Thyroid gland (tissue), 4 donors: ENCODE measurements around the gene MSX1. TPM values are rescaled to one million over a fixed set of nuclear protein-coding genes. Genes with fewer than 3 reads are reported as not detected.
A peak's percentile ranks its signal among the peaks of the same experiment; 100 is the strongest.

Source experiments
- DNase-seq, 2 donors: peaks; one replicate each; pipeline ENCODE4 v3.0.0-alpha.2; 2019
- H3K27ac ChIP-seq, 3 donors: fragments of 200-600 bp; sonication (generic); 1 replicate in 2 of 3; 2 replicates in 1 of 3; pipeline ENCODE4 v1.5.1; 2016 to 2019; ENCODE audit warnings: mild to moderate bottlenecking in 1 of 3, moderate library complexity in 1 of 3
- H3K27me3 ChIP-seq: fragments of 200-600 bp; sonication (generic); one replicate; pipeline ENCODE4 v1.5.1; 2019
- H3K36me3 ChIP-seq, 2 donors: fragments of 200-600 bp; sonication (generic); one replicate each; pipeline ENCODE4 v1.5.1; 2016 to 2019
- H3K4me1 ChIP-seq, 2 donors: fragments of 200-600 bp; sonication (generic); one replicate each; pipeline ENCODE4 v1.5.1; 2017 to 2019
- H3K4me3 ChIP-seq, 3 donors: fragments of 200-600 bp; sonication (generic); replicated peaks in 1 of 3; 1 replicate in 2 of 3; 2 replicates in 1 of 3; pipeline ENCODE4 v1.5.1; 2016; ENCODE audit warnings: mild to moderate bottlenecking in 1 of 3
- H3K9me3 ChIP-seq: fragments of 200-600 bp; sonication (generic); one replicate; pipeline ENCODE4 v1.5.1; 2017
- POLR2A ChIP-seq, 2 donors: fragments of 450-650 bp; IDR thresholded peaks; one replicate each; pipeline ENCODE4 v1.6.1; 2017; ENCODE audit warnings: antibody characterized with exemption in 2 of 2, mild to moderate bottlenecking in 2 of 2, moderate library complexity in 1 of 2
- WGBS, 2 donors: methylation state at CpG; one replicate each; pipeline ENCODE4 v1.1.5; 2017; 5-methylcytosine and 5-hydroxymethylcytosine counted together
- intact Hi-C: fragments of 100-400 bp; cut with DNase I; formaldehyde crosslinking; loops from one replicate; pipeline ENCODE4 v1.15.1; 2023
- total RNA-seq, 4 donors: library from RNA; depleted of rRNA; stranded (reverse); fragments of >200 nt; gene quantifications; one replicate each; pipeline ENCODE4 v1.2.3, GENCODE V29; 2016
- TF ChIP-seq, protein P1 (sequence below), 6 experiments: fragments of 200-600 bp in 3 of 6; fragments of 450-650 bp in 3 of 6; sonication (generic) in 3 of 6; IDR thresholded peaks; one replicate each; pipeline ENCODE4 v1.5.1; 2016 to 2019; ENCODE audit warnings: antibody characterized with exemption in 6 of 6, mild to moderate bottlenecking in 2 of 6, inconsistent platforms in 1 of 6, moderate library complexity in 1 of 6

The MSX1 gene
- total RNA-seq: 10 to 100 TPM in 3 of 4 donors, 1 to 10 TPM in 1; 5.0 to 20.8 (median 12.9) TPM

DNA sequence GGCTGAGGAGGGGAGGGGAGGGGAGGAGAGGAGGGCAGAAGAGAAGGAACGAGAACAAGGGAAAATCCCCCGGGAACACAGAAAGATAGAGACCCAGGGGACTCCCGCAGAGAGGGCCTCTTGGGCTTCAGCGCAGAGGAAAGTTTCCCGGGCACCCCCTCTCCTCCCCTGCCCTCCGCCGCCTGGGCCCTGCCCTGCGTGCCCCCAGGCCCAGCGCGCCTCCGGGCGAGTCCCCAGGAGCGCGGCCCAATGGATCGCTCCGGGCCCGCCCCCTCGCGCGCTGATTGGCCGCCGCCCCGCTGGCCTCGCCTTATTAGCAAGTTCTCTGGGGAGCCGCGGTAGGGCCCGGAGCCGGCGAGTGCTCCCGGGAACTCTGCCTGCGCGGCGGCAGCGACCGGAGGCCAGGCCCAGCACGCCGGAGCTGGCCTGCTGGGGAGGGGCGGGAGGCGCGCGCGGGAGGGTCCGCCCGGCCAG is at the start of gene MSX1:
TSS of gene MSX1 (plus strand) at position 341 of the 474 bp plus-strand sequence. CDS start 235 bp downstream, outside the sequence.
- peak; percentile 88 to 90 for DNase-seq
- Histone ChIP-seq H3K4me1 (peaks cover 13 to 29% of the 10 kb centered on the region in 2 donors), H3K27me3 (peaks cover 45% of the 10 kb centered on the region), H3K9me3 (no peaks in the 10 kb centered on the region), H3K4me3 (peak within 1 kb of the TSS; percentile 45 to 58 (median 53)), H3K36me3 (no peaks in the 10 kb centered on the region), H3K27ac (peak within 1 kb of the TSS; percentile 9 to 50 (median 21))
- intact Hi-C loops: no loop called here
- peak in 1 of 2 donors; percentile 87 for TF ChIP-seq POLR2A (IDR thresholded peaks at IDR 0.05)
- TF ChIP-seq, protein P1, sequence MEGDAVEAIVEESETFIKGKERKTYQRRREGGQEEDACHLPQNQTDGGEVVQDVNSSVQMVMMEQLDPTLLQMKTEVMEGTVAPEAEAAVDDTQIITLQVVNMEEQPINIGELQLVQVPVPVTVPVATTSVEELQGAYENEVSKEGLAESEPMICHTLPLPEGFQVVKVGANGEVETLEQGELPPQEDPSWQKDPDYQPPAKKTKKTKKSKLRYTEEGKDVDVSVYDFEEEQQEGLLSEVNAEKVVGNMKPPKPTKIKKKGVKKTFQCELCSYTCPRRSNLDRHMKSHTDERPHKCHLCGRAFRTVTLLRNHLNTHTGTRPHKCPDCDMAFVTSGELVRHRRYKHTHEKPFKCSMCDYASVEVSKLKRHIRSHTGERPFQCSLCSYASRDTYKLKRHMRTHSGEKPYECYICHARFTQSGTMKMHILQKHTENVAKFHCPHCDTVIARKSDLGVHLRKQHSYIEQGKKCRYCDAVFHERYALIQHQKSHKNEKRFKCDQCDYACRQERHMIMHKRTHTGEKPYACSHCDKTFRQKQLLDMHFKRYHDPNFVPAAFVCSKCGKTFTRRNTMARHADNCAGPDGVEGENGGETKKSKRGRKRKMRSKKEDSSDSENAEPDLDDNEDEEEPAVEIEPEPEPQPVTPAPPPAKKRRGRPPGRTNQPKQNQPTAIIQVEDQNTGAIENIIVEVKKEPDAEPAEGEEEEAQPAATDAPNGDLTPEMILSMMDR (IDR thresholded peaks at IDR 0.05): no peak
- 1% methylated on average over 14 to 21 of the region's 44 CpGs for WGBS, 2 donors

DNA sequence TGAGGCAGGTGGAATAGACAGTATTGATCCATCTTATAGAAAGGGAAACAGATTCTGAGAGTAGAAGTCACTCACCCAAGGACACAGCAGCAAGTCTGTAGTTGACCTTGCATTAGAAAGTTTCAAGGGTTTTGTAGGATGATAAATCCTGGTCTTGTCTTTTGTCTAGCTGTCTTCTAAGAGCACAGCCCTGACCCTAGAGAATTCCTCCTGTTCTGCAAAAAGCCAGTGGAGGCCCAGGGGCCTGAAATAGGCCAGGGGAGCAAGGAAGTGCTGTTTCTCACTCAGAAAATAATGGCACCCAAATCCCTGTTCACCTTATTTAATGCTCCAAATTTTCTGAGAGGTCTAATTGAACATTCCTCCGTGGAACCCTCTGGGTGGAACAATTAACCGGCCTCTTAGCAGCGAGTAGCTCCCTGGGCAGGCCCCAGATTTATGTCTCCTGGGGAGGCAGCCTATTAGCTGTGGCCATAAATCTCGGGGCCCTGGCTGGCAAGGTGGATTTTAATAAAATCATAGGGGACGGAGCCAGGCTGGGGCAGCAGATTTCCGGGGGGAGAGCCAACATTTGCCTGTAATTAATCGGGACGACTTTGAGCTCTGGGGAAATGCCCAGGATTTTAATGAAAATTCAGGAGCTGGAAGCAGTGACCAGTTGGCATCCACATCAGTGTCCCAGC is 49.2 kb upstream of the MSX1 start:
- no peak overlapping the region for H3K27ac ChIP-seq
- WGBS, 2 donors: 83 to 85% methylated on average over 8 of the region's 8 CpGs
- no peaks in the 10 kb centered on the region for H3K27me3 ChIP-seq
- no peak for DNase-seq
- no peaks in the 10 kb centered on the region for H3K36me3 ChIP-seq
- intact Hi-C loops: no loop called here
- TF ChIP-seq POLR2A (IDR thresholded peaks at IDR 0.05): no peak
- TF ChIP-seq, protein P1 (IDR thresholded peaks at IDR 0.05): no peak
- no peaks in the 10 kb centered on the region for H3K4me1 ChIP-seq
- H3K9me3 ChIP-seq: no peaks in the 10 kb centered on the region
- H3K4me3 ChIP-seq: no peak overlapping the region

DNA sequence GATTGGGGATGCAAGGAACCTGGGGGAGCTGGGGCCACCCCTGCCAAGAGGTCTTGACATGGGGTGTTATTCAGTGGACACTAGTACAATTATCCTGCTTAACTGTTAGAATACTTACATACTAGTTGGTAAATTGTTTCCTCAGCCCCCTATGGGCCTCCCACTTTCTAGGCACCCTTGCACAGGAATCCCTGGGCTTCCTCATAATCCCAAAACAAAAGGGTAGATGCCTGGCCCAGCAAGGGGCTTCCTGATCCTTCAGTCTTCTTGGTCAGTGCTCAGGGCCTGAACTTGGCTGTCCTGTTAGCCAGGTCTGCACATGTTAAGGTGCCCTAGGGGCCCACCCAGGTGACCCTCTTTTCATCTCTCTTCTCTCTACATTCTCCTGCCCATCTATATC is 48.7 kb upstream of the MSX1 start:
- H3K27me3 ChIP-seq: no peaks in the 10 kb centered on the region
- DNase-seq: no peak
- H3K4me1 ChIP-seq: no peaks in the 10 kb centered on the region
- no peaks in the 10 kb centered on the region for H3K36me3 ChIP-seq
- no peak overlapping the region for H3K4me3 ChIP-seq
- no peaks in the 10 kb centered on the region for H3K9me3 ChIP-seq
- intact Hi-C loops: no loop called here
- H3K27ac ChIP-seq: no peak overlapping the region
- TF ChIP-seq POLR2A (IDR thresholded peaks at IDR 0.05): no peak
- TF ChIP-seq, protein P1 (IDR thresholded peaks at IDR 0.05): no peak

DNA sequence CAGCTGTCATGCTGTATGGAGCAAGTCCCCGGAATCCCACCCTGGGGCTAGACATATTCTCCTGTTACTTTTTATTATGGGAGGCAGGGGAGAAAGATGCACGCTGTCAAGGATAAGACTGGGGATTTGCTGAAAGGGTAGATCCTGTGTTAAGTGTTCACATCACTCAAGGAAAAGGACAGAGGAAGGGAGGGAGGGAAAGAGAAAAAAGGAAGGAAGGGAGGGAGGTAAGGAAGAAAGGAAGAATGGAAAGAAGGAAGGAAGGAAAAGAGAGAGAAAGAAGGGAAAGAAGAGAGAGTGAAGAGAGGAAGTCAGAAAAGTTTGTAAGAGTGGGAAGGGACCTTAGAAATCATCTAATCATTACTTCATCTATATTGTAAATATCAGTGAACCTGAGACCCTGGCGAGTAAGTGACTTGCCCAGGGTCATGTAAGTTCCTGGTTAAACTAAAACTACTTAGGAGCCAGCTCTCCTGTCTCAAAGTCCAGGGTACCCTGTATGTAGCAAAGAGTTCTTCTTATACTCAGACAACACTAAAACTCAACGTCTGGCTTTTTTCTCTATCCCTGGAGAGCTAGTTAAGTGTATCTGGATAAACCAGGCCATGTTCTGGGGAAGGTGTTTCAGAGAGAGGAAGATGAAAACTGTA is 47.2 kb upstream of the MSX1 start:
- intact Hi-C loops: no loop called here
- Histone ChIP-seq H3K27ac (no peak overlapping the region), H3K4me1 (no peaks in the 10 kb centered on the region), H3K36me3 (no peaks in the 10 kb centered on the region), H3K27me3 (no peaks in the 10 kb centered on the region), H3K4me3 (no peak overlapping the region), H3K9me3 (no peaks in the 10 kb centered on the region)
- no peak for DNase-seq
- TF ChIP-seq, protein P1 (IDR thresholded peaks at IDR 0.05): no peak
- TF ChIP-seq POLR2A (IDR thresholded peaks at IDR 0.05): no peak
- 72 to 77% methylated on average over 4 of the region's 4 CpGs for WGBS, 2 donors
